ENCODE results near the gene GREB1L. TPM values are rescaled to one million over a fixed set of nuclear protein-coding genes. Genes with fewer than 3 reads are reported as not detected.

The GREB1L gene
- polyA plus RNA-seq, 2 of the 4 experiments (the other 2 are of a cell fraction), result 1.4 to 2.8 TPM

DNA sequence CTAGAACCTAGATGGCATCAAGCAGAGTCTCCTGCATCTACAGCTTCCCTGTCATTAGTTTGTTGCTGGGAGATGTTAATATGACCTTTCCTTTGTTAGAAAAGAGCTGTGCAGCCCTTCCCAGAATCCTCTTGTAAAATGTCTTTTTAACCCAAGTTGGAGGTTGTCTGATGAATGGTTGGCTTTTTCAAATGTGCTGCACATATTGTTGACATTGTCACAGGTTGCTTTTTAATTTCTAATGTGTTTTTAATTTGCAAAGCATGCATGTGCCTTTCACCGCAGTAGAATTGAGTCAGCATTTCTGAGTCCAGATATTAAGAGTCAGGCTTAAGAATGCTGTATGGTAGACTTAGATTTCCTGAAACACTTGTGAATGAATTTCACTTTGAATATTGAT, 120.8 kb downstream of the GREB1L start:
- H3K4me3 ChIP-seq, result no peak overlapping the region
- no peak for DNase-seq (ENCODE audit: low read depth in 1 of 2, low spot score in 1 of 2)
- H3K4me2 ChIP-seq, result no peak overlapping the region
- WGBS (ENCODE audit: missing lambda C conversion rate), result 83% methylated on average over 1 of the region's 1 CpG
- TF ChIP-seq KDM1A (IDR thresholded peaks at IDR 0.05; ENCODE audit: low read depth) (no peak), MYC (IDR thresholded peaks at IDR 0.05; ENCODE audit: borderline replicate concordance, low read length) (no peak), ZSCAN20 (CRISPR knock-in tag; IDR thresholded peaks at IDR 0.05) (no peak), BCL3 (IDR thresholded peaks at IDR 0.05) (no peak), PBX3 (IDR thresholded peaks at IDR 0.05) (no peak)
- FAIRE-seq, result no peak
- no peak for ATAC-seq
- peaks cover 7% of the 10 kb centered on the region; the same call in 1 of the 3 replicates for H3K4me1 ChIP-seq
- CTCF ChIA-PET, result no interaction called here
- POLR2A ChIA-PET, result no interaction called here
- no peak overlapping the region for H3K27ac ChIP-seq
- no peaks in the 10 kb centered on the region for H3K9me3 ChIP-seq

- ChIA-PET CTCF (no interaction called here), POLR2A (no interaction called here)
- Histone ChIP-seq H3K4me1 (peaks cover 7% of the 10 kb centered on the region; the same call in 1 of the 3 replicates), H3K27ac (peak overlapping the region in 1 of 2 experiments; percentile 21; a peak in 1 of 6 replicates), H3K4me2 (peak overlapping the region; percentile 26; the same call in 1 of the 3 replicates), H3K9me3 (no peaks in the 10 kb centered on the region), H3K4me3 (no peak overlapping the region)
- TF ChIP-seq CEBPB (IDR thresholded peaks at IDR 0.05), result no peak
- TF ChIP-seq SREBF2 (IDR thresholded peaks at IDR 0.05), result no peak
- TF ChIP-seq FOXS1 (CRISPR knock-in tag; IDR thresholded peaks at IDR 0.05), result no peak
- TF ChIP-seq, protein P1, sequence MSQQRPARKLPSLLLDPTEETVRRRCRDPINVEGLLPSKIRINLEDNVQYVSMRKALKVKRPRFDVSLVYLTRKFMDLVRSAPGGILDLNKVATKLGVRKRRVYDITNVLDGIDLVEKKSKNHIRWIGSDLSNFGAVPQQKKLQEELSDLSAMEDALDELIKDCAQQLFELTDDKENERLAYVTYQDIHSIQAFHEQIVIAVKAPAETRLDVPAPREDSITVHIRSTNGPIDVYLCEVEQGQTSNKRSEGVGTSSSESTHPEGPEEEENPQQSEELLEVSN (IDR thresholded peaks at IDR 0.05; ENCODE audit: borderline replicate concordance, low read depth), result no peak
- no peak for TF ChIP-seq HOXB13 (CRISPR knock-in tag; IDR thresholded peaks at IDR 0.05; ENCODE audit: low read depth)
- TF ChIP-seq SMC3 (IDR thresholded peaks at IDR 0.05), result no peak
- WGBS (ENCODE audit: missing lambda C conversion rate), result 0% methylated on average over 1 of the region's 1 CpG
- FAIRE-seq (no peak), ATAC-seq (no peak), DNase-seq (ENCODE audit: low read depth in 1 of 2, low spot score in 1 of 2) (no peak)
Observed at GRCh38 chr18:21363348-21363747, 121.3 kb downstream of the GREB1L start.

DNA sequence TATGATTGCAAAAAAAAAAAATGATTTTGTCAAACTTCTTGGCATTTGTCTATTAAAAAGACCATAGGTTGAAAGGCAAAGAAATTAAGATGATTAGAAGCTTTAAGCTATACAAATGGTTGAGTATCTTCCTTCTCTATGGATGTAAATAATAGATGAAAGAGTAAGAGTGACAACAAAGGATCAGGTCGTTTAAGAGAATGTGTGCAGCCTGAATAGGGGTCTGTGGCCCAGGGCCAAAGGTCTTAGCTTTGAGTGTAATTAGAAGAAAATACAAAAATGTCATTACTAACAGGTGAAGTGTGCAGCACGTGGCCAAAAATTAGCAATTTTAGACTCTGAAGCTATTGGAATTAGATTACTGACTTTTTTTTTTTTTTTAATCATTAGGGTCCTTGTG, 122.4 kb downstream of the GREB1L start:
- Histone ChIP-seq H3K4me1 (peaks cover 13% of the 10 kb centered on the region; the same call in 1 of the 3 replicates), H3K4me3 (no peak overlapping the region), H3K4me2 (no peak overlapping the region), H3K27ac (no peak overlapping the region), H3K9me3 (no peaks in the 10 kb centered on the region)
- ATAC-seq (no peak), FAIRE-seq (no peak), DNase-seq (ENCODE audit: low read depth in 1 of 2, low spot score in 1 of 2) (no peak)
- ChIA-PET CTCF (interaction anchor here (0.6 kb wide), 2 partner anchors 68 to 375 kb away, joined by 3 to 4 read pairs; no protein-coding TSS in a partner anchor), POLR2A (no interaction called here)
- TF ChIP-seq RNF2 (IDR thresholded peaks at IDR 0.05; ENCODE audit: borderline replicate concordance, low read depth) (no peak), TFCP2L1 (CRISPR knock-in tag; IDR thresholded peaks at IDR 0.05) (no peak), BCL3 (IDR thresholded peaks at IDR 0.05) (no peak), BHLHE40 (IDR thresholded peaks at IDR 0.05; ENCODE audit: low read depth, low read length) (no peak), EP300 (IDR thresholded peaks at IDR 0.05) (no peak), MAZ (IDR thresholded peaks at IDR 0.05; ENCODE audit: borderline replicate concordance, low read depth, low read length) (no peak), RFX5 (IDR thresholded peaks at IDR 0.05) (no peak), HOXB5 (CRISPR knock-in tag; IDR thresholded peaks at IDR 0.05) (no peak), ZFP36 (IDR thresholded peaks at IDR 0.05; ENCODE audit: borderline replicate concordance, partially characterized antibody) (no peak)
- TF ChIP-seq, protein P1 (IDR thresholded peaks at IDR 0.05; ENCODE audit: borderline replicate concordance, low read depth), result no peak
- WGBS (ENCODE audit: missing lambda C conversion rate), result 60% methylated on average over 2 of the region's 2 CpGs

Data from A549 (cell line).